Astrocyte of the spinal cord (primary cell): ENCODE measurements around the gene FBN2.

Experiments used
- DNase-seq: peaks from one replicate; pipeline ENCODE4 v3.0.0; 2011; ENCODE audit warnings: low read depth, low spot score
- H3K4me3 ChIP-seq: 2 replicates; pipeline ENCODE4 v1.5.1; 2011; ENCODE audit warnings: low read depth, mild to moderate bottlenecking, low read length, moderate library complexity
- CTCF ChIP-seq: IDR thresholded peaks from 2 replicates; pipeline ENCODE4 v1.5.1; 2012; ENCODE audit warnings: low read depth, mild to moderate bottlenecking, low read length, inconsistent platforms
- in situ Hi-C: cut with HindIII; loops from 2 replicates; pipeline ENCODE4 v1.10.0; 2017; ENCODE audit warnings: low sequenced_read_pairs

The FBN2 gene

GRCh38 chr5:128572051-128572929 is 34.2 kb upstream of the FBN2 start:
- DNase-seq = peak; percentile 44
- no peak for TF ChIP-seq CTCF
- no peak overlapping the region for H3K4me3 ChIP-seq
- in situ Hi-C loops = no loop called here

- no peak for DNase-seq
- TF ChIP-seq CTCF = no peak
- H3K4me3 ChIP-seq = no peak overlapping the region
- in situ Hi-C loops = no loop called here
These were observed 28.1 kb upstream of the FBN2 start for GRCh38 chr5:128566178-128566577.

GRCh38 chr5:128559300-128560297 is 21.6 kb upstream of the FBN2 start:
- no peak for TF ChIP-seq CTCF
- H3K4me3 ChIP-seq = no peak overlapping the region
- in situ Hi-C loops = no loop called here
- peak; percentile 48 for DNase-seq

GRCh38 chr5:128553747-128554146 is 15.7 kb upstream of the FBN2 start:
- no peak overlapping the region for H3K4me3 ChIP-seq
- no peak for TF ChIP-seq CTCF
- DNase-seq = no peak
- in situ Hi-C loops = no loop called here

GRCh38 chr5:128551476-128551875 is 13.4 kb upstream of the FBN2 start:
- TF ChIP-seq CTCF = no peak
- no peak overlapping the region for H3K4me3 ChIP-seq
- DNase-seq = peak; percentile 22
- in situ Hi-C loops = no loop called here

- no peak for TF ChIP-seq CTCF
- DNase-seq = no peak
- no peak overlapping the region for H3K4me3 ChIP-seq
- in situ Hi-C loops = no loop called here
These were observed 11.5 kb upstream of the FBN2 start for GRCh38 chr5:128549496-128549895.
